Stimulated activated CD4-positive, alpha-beta T cell treated with anti-CD3 and anti-CD28 coated beads, TNF-alpha, amount 100 ng/mL, for 1 hour (primary cell): ENCODE data around the gene SEMA4C.

Source experiments
- DNase-seq, 3 donors: peaks; one replicate each; pipeline ENCODE4 v3.0.0-alpha.2; 2020; ENCODE audit warnings: low read depth in 3 of 3, low spot score in 1 of 3

Gene SEMA4C

GRCh38 chr2:96824079-96824870, 45.6 kb downstream of the SEMA4C start:
- no peak for DNase-seq

GRCh38 chr2:96823198-96823597, 46.7 kb downstream of the SEMA4C start:
- no peak for DNase-seq

- no peak for DNase-seq
Observed at GRCh38 chr2:96822786-96823185, 47.1 kb downstream of the SEMA4C start.

GRCh38 chr2:96821113-96821675, 48.7 kb downstream of the SEMA4C start:
- DNase-seq: no peak

GRCh38 chr2:96819876-96820511, 49.9 kb downstream of the SEMA4C start:
- no peak for DNase-seq

- DNase-seq: no peak
Observed at GRCh38 chr2:96819128-96819875, 50.6 kb downstream of the SEMA4C start.

GRCh38 chr2:96817882-96818281, 52.0 kb downstream of the SEMA4C start:
- DNase-seq: no peak

- DNase-seq: no peak
Observed at GRCh38 chr2:96816836-96817702, 52.8 kb downstream of the SEMA4C start.

- peak; percentile 91 to 95 (median 92) for DNase-seq
Observed at GRCh38 chr2:96816127-96816835, 53.6 kb downstream of the SEMA4C start, which contains the start of gene CNNM3. Gene CNNM3, plus strand, starts transcription at chr2:96816268. Its CDS starts 10 bp downstream, at chr2:96816278.

- no peak for DNase-seq
Observed at GRCh38 chr2:96815326-96816126, 54.4 kb downstream of the SEMA4C start.

GRCh38 chr2:96813656-96814055, 56.2 kb downstream of the SEMA4C start:
- no peak for DNase-seq

- no peak for DNase-seq
Observed at GRCh38 chr2:96811917-96812316, 58.0 kb downstream of the SEMA4C start.

GRCh38 chr2:96810783-96811192, 59.1 kb downstream of the SEMA4C start:
- DNase-seq: no peak

- no peak for DNase-seq
Observed at GRCh38 chr2:96809951-96810782, 59.7 kb downstream of the SEMA4C start.
